Pons (tissue), 1 donor: Measurements from ENCODE around the gene MOGAT1.
"Not testable (repeated sequence)": the region's sequence is repeated elsewhere in the genome, so short reads cannot be mapped to it uniquely, and the experiment has no call there.

Experiments used
- DNase-seq: peaks from one replicate; pipeline ENCODE4 v3.0.0-alpha.2; 2016; ENCODE audit warnings: low spot score

Gene MOGAT1

DNA sequence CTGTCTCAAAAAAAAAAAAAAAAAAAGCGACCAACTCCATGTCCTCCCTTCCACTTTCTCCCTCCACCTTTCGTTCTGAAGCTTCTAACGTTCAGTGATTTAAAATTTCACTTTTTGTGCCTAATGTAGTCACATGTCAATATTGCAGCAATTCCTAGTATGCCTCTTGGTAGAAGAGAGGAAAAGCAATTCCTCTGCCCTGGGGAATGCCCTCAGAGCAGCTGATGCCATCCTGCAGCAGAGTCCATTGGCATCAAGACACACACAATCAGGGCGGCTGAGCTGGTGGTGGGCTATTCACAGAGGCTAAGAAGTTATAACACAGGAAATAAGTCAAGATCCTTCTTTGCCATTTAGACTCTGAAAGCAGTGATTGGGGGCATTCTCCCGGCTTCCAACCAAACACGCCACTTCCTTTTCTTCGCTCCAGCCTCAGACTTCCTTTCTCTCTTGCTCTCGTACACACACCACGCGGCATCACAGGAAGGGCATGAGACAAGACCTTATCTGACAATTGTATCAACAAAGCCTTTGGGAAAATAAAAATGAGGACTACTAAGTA is 71.9 kb downstream of the MOGAT1 start:
- DNase-seq, result peak; percentile 47

- DNase-seq, result peak; percentile 90
Observed at GRCh38 chr2:222745836-222746559, 74.5 kb downstream of the MOGAT1 start.

DNA sequence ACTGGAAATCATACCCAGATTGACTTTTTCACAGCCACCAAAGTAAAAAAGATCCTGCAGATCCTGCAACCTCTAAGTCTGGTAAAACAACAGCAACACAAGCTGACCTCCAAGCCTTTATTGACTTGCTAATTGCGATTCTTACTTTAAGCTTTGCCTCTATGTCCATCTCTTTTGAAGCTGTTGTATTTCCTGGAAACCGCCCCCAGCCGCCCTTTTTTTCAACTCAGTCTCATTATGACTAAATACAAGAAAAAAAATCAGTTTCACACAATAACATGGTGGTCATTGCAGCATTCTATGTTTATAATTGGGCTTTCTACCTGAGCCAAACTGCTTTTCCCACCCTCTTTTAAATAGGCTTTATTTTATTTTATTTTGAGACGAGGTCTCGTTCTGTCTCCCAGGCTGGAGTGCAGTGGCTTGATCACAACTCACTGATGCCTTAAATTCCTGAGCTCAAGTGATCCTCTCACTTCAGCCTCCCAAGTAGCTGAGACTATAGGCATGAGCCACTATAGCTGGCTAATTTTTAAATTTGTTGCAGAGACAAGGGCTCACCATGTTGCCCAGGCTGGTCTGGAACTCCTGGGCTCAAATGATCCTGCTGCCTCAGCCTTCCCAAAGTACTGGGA is 76.2 kb downstream of the MOGAT1 start:
- DNase-seq, result no peak

GRCh38 chr2:222750533-222750932 is 79.1 kb downstream of the MOGAT1 start:
- no peak for DNase-seq

DNA sequence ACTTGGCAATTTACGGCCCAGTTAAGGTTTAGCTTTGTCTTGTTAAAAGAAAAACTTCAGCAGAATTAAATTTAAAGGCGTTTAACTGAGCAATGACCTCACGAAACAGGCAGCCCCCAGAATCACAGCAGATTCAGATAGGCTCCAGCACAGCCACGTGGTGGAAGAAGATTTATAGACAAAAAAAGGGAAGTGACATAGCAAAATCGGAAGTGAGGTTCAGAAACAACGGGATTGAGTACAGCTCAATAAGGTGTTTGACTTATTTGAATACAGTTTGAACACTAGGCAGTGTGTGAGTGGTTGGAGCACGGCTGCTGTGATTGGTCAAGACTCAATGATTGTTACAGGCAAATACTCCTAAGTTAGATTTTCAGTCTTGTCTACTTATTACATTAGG is 79.8 kb downstream of the MOGAT1 start:
- DNase-seq, result no peak

DNA sequence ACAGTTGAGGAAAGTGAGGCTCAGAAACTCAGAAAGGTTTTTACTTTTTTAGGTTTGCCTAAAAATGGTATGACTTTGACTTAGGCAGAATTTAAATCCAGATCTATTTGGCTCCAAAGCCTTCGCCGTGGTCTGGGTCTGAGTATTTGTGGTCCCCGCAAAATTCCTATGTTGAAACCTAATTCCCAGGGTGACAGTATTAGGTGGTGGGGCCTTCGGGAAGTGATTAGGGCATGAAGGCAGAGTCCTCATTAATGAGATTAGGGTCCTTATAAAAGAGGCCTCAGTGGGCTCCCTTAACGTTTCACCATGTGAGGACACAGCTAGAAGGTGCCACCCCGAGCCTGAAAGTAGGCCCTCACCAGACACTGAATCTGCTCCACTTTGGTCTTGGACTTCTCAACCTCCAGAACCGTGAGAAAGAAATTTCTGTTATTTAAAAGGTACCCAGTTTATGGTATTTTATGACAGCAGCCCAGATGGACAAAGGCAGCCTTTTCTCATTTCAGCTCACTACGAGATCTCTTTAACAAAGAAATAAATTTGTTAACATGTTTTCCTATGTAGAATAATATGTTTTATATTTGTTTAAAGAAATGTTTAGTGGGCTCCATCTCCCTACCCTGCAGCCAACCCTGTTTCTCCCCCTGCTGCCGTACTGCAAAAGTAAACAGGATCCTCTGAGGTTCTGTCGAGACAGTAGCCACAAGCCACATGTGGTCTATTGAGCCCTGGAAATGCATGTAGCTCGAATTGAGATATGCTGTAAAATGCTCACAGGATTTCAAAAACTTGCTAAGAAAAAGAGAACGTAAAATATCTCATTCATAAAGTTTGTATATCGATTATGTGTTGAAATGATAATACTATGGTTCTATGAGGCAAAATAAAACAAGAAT is 80.6 kb downstream of the MOGAT1 start:
- no peak for DNase-seq

GRCh38 chr2:222752746-222753145 is 81.3 kb downstream of the MOGAT1 start:
- no peak for DNase-seq

DNA sequence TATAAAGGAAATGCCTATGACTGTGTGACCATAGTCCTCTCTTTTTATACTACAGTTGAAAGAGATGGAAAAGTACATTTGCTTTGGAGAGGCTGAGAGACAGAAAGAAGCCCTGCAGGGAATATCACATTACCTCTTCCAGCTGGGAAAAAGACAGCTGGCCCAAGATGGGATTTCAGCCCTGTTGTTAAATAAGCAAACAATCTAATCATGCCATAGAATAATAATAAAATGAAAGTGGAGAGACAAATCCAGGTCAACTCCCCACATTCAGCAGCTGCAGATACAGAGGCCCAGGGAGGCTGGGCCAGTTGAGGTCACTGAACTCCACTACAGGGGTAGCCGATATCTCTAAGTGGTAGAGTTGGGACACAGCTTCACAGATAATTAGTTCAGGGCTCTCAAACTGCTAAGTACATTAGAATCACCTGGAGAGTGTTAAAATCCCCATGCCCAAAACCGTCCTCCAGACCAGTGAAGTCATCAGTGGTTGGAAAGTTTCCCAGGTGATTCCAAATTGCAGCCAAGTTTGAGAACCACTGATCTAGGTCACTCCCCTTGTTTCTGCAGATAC is 81.9 kb downstream of the MOGAT1 start:
- DNase-seq, result peak; percentile 32

- no peak for DNase-seq
Observed at GRCh38 chr2:222754324-222754930, 83.0 kb downstream of the MOGAT1 start.

DNA sequence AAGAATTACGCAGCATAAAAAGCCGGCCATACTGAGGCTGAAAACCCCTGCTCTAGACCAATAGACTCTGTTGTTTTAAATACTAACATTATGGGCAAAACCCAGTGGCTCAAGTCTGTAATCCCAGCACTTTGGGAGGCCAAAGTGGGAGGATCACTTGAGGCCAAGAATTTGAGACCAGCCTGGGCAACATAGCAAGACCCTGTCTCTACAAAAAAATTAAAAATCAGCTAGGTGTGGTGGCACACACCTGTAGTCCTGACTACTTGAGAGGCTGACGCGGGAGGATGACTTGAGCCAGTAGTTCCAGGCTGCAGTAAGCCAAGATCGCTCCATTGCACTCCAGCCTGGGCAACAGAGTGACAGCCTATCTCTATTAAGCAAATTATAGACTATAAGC is 84.1 kb downstream of the MOGAT1 start:
- DNase-seq, result not testable (repeated sequence)

DNA sequence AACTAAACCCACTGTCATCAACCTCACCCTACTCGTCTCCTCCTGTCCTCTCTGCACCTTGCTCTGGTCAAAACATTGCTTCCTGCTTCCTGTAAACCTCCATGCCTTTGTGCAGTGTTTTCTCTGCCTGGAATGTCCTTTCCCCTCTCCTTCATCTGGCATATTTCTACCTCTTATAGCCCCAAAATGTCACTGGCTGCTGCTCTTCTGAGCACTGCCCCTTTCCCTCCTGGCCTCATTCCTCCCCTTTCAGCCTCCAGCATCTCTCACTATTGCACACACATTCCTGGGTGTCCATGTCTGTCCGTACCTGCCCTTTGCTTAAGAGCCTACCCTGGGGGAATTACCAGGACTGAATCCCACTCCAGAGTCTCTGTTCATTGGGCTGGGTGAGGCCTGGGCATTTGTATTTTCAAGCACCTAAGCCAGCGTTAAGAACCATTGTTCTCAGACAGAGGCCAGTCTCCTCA is 84.9 kb downstream of the MOGAT1 start:
- DNase-seq, result no peak

DNA sequence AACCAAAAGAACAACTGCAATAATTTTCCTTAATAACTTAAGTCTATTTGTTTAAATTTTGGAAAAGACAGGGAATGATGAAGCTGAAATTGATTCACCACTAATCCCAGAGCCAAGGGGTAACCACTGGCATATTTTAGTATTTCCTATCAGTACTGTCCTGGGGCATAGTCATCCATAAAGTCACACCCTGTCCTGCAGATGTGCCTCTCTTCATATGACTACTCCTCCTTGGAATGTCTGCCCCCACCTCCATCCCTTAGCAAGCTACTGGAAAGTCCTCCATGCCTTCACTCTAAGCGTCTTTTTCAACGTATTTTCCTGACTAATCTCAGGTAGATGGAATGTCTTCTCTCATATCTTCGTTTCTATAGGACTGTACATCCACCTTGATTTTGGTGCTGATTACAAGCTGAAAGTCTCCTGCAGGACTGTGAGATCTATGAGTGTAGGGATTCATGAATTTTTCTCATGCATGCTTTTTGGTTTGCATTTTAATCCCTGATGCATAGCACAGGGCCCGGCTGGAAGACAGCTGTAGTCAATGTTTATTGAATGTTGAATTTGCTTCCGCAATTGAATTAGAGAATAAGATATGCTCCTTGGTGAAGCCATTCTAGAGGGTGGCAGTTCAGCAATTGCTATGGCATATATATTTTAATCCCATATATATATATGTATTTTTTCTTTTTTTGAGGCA is 85.6 kb downstream of the MOGAT1 start:
- no peak for DNase-seq
